ENCODE data around the gene C2orf42.
"Not testable (repeated sequence)": the region's sequence is repeated elsewhere in the genome, so short reads cannot be mapped to it uniquely, and the experiment has no call there.

The C2orf42 gene

DNA sequence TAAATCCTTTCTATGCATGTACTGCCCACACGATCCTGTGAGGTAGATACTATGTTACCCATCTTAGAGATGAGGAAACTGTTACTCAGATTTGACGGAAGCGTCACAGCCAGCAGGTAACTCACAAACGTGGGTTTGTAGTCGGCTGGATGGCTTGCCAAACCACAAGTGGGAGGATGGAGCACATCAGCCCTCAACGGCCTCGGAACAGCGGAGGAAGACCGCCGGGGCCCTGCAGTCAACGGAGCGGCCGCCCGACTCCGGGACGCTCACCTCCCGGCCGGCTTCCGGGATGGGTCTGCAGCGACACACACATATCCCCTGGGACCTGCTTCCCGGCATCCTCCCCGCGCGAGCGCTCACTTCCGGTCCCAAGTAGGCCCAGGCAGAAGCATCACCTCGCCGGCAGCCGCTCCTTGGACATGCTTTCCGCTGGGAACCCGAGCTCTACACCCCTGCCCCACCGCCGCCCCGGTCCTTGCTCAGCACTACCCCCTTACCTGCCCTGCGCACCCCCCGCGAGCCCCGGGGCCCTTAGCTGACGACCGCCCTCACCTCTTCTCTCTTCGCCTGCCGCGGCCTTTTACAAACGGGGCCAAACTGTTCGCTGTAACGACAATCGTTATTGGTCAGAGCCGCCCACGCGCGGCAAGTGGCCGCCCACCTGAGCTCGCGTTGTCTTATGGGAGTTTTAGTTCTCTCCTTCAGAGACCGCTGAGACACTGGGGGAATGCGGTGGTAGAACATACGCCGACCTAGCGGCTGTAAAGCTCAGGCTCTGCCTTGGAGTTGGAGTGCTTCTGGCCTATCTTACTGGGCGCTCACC, at the start of gene C2orf42:
TSS of gene C2orf42 (minus strand) at position 602 of the 826 bp plus-strand sequence. CDS start 9,034 bp downstream, outside the sequence.
- DNase-seq, result peak; percentile 45 to 92

DNA sequence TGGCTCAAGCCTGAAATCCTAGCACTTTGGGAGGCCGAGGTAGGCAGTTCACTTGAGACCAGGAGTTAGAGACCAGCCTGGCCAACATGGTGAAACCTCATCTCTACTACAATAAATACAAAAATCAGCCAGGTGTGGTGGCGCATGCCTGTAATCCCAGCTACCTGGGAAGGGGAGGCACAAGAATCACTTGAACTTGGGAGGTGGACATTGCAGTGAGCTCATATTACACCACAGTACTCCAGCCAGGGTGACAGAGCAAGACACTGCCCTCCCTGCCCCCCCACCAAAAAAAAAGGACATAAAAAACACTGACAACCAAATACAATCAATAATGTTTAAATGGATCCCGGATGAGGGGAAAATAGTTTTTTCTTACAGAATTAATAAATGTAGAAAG, 49.8 kb upstream of the C2orf42 start:
- no peak for DNase-seq

DNA sequence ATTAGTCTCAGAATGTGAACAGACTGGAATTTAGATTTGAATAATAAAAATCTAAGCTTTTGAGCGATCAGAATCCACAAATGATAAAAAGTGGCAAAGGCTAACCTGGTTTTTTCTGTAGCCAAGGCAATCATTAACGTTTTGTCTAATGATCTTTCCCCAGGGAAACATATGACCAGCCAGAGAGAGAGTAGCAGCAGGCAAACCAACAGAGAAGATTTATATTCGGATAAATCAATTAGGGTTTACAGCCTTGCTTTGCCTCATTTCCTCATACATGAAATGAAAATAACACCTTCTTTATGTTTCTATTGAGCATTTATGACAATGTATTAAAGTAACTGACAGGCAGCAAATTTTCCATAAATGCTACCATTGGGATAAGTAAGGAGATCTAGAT, 43.1 kb upstream of the C2orf42 start:
- DNase-seq, result no peak

DNA sequence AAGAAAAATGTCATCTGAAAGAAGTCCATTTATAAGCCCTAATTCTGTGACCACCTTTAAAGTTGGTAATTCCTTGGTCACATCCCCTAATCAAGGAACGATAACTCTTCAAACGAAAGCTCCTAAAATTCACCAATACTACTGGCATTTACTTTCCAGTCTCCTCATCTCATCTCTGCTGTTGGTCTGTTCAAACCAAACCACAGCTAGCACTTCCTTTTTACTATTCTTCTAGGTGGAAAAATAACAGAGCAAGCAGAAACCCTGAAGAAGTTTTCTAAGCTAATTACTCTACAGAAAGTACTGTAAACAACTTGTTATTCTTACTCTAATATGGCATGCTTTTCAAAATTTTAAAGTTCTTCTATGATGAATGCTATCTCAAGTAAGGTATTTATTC, 36.0 kb upstream of the C2orf42 start:
- DNase-seq, result no peak

DNA sequence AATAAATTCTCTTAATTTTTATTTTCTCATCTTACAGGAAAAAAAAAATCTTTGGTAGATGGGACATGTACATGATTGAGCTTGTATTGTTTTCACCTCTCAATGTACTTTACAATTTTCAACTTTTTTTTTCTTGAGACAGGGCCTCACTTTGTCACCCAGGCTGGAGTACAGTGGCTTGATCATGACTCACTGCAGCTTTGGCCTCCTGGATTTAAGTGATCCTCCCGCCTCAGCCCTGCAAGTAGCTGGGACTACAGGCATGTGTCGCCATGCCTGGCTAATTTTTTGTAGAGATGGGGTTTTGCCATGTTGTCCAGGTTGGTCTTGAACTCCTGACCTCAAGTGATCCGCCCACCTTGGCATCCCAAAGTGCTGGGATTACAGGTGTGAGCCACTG, 32.5 kb upstream of the C2orf42 start:
- not testable (repeated sequence) for DNase-seq

DNA sequence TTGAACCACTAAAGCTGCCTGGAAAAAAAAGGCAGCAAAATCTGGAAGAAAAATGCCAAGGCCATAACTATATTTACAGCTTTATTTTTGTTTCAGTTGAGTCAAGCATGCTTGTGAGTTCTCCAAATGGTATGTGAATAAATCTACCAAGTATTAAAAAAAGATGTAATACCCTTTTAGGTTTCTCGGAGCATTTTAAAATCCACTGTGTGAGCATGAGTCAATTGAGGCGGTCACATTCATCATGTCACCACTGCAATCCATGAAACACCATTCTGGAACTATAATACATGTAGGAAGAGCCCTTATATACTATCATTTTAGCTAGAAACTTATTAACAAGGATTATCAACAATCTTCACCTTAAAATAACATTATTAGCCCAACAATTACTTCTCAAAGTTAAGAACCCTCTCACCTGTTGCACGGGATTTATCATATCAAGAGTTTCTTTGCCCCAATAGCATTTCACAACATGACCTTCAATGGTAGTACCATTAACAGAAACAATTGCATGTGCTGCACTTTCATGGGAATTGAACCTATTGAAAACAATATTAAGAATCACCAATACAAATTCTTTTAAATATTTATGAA, 24.2 kb upstream of the C2orf42 start:
- DNase-seq, result no peak

DNA sequence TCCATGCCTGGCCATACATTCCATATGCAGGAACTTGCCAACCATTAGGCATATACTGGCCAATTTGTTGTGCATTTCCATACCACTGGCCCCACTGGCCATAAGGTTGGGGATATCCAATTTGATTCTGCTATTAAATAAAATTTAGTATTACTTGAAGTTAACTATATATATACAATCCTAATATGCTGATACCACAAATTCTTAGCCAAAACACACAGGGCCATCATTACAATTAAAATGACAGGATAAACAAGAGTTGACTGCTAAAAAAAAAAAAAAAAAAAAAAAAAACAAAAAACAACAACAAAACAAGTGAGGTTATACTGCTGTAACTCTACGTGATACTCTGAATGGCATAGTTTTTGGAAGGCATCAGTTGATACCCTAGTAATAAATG, 23.5 kb upstream of the C2orf42 start:
- DNase-seq, result no peak

DNA sequence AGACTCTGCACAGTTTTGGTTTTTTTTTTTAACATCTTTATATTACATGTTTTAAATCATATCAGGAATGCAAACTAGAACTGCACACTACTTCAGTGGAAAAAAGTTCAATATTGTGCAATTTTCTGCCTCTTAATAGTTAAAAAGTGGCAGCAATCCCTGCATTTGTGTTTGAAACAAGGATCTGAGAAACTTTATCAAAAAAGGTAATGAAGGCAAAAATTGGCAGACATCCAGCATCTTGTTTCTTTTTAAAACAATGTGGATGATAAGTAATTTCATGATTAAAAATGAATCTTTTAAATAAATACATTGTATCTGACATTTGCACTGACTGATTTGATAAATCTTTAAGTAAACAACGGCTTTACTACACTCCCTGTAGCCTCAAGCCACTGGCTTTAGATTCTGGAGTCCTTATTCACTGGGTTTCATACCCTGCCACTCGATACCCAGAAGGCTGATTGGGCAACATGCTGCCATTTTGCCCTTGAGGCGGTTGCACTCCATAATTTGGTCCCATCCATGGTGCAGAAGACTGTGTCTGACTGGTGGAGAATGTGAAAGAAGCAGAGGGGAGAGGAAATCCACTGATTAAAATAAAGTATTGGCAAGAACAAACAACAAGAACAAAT, 21.6 kb upstream of the C2orf42 start:
- DNase-seq, result no peak

DNA sequence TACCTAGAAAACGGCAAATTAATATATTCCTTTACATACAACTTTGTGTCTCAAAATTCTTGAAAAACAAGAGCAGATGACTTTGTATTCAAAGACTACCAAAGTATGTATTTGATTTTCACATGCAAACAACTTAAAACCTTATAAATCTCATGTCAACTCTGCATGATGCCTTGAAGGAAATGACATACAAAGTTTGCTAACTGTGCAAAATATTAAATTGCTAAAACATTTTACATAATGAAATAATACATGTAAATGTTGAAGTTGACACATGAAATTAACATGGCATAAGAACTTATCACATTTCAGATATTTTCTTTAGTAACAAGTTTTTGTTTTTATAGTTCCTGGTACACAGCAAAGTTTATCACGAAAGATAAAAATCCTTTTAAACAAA, 20.8 kb upstream of the C2orf42 start:
- DNase-seq, result no peak

DNA sequence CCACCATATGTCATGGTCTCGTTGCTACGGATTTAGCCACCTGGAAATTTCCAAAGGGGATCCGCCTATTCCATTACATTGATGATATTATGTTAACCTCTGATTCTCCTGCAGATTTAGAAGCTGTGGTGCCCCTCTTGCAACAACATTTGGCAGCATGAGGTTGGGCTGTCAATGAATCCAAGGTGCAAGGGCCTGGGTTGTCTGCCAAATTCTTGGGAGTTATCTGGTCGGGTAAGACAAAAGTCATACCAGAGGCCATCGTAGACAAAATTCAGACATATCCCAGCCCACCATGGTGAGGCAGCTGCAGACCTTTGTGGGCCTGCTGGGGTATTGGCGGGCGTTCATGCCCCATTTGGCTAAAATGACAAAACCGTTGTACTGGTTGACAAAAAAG, 13.6 kb upstream of the C2orf42 start:
- no peak for DNase-seq

DNA sequence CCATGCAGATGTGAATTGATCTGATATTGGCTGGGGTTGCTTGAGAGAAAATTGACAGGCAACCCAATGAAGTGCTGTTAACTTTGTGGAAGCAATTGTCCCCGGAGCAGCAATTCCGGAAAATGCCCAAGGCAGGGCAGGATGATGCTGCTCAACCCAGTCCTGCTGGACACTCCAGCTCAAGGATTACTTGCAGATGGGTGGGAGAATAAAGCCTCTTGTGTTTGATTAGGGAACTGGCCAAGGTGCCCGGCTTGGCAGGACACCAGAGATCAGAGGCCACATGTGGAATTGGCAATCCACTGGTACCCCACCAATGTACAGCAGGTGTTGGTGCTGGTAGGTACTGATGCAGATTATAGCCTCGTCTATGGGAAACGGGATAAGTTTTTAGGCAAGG, 12.3 kb upstream of the C2orf42 start:
- DNase-seq, result no peak

DNA sequence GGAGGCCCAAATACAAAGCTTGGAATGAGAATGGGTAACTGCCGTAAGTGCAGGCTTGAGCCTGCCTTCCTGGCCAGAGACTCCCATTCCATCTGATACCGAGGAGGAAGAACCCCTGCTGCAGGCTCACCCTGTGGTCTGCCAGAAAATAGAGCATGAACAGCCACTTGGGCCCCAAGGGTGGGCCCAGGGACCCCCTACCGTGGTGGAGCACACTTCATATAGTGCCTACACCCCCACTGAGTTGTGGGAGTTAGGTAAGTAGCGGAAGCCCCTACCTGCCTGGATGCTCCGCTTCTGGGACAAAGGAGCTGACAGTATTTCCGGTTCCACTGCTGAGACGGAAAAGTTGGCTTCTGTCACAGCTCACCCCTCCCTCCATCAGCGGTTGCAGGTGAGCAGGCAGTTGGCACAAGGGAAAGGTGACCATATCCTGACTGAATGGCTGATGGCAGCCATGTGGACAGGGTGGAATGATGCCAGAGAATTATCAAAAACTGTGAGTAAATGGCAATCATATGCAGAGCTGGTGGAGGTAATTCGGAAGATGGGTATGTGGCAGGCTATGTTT, 11.5 kb upstream of the C2orf42 start:
- DNase-seq, result no peak

DNA sequence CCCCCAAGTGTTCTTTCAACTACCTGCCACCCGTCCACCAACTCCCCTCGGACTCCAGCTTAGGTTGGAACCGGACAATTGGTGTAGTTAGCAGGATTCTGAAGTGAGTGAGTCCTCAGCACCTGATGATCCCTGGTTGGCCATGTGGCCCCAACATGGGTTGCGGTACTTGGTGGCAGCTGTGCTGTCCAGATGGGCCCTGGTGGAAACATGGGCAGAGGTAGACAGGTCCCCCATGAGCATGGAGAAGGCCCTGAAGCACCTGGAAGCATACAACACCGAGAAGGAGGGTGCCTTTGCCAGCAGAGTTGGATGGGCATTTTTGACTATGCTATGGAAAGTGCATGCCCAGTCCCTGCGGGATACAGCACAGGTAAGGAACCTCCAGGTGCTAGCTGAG, 11.0 kb upstream of the C2orf42 start:
- DNase-seq, result no peak

DNA sequence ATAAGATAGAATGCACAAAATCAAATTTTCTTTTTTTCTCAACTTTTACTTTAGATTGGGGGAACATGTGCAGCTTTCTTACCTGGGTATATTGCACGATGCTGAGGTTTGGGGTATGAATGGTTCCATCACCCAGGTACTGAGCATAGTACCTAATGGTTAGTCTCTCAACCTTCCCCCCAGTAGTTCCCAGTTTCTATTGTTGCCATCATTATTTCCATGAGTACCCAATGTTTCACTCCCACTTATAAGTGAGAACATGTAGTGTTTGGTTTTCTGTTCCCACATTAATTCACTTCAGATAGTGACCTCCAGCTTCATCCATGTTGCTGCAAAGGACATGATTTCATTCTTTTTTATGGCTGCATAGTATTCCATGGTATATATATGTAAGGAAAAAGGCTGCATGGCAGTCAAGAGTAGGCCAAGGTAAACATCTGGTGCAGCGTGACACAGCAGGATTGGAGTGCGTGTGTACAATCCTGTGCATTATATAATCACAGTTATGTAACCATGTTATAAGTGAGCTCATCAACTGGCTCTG, 10.5 kb upstream of the C2orf42 start:
- no peak for DNase-seq

DNA sequence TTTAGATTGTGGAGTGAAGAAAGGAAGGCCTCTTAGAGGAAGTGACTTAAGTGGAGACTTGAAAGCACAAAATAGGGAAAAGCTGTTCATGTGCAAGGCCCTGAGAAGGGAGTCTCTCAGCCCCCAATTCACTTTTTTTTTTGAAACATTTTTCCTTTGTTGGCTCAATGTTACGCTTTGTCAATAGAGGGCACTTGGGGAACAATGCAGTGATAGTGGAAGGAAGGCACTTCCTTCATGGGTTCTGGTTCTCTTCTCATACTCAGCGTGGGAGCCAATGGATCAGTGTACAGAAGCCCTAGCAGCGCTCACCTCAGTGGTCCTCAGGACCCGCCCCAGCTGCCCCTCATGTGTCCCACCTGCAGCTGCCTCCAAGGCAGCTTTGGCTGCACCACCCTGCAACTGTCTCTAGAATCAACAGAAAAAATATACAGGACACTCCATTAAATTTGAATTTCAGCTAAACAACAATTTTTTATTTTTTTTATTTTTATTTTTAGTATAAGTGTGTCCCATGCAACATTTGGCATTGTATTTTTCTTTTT, 8.6 kb upstream of the C2orf42 start:
- no peak for DNase-seq

DNA sequence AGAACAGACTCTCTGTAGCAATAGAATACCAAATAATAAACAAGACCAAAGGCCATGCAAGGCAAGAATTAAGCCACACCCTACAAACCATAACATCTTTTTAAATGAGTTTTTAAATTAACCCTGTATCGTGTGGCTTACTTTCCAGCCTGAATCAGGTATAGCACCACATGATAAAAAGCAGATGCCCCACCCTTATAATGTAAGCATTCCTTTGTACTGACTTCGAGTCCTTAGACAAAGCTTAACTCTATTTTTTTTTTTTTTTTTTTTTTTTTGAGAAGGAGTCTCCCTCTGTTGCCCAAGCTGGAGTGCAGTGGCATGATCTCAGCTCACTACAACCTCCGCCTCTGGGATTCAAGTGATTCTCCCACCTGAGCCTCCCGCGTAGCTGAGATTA, 1.7 kb upstream of the C2orf42 start:
- no peak for DNase-seq

DNA sequence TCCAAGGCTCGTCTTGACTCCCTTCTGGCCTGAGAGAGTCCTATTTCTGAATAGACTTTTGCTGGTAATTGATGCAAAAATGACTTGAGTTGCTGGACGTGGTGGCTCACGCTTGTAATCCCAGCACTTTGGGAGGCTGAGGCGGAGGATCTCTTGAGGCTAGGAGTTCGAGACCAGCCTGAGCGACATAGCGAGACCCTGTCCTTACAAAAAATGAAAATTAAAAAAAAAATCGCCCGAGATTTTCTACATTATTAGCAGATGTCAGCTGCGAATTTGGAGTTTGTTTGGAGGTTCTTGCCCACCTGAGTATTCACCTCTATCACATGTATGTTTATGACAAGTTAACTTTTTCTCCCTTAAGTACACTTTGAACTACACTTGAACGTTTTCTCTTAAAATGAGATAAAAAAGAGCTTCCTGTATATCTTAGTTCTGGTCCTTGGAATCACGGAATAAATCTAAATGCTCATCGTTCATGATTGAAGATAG, 471 bp upstream of the C2orf42 start:
- DNase-seq, result no peak

DNA sequence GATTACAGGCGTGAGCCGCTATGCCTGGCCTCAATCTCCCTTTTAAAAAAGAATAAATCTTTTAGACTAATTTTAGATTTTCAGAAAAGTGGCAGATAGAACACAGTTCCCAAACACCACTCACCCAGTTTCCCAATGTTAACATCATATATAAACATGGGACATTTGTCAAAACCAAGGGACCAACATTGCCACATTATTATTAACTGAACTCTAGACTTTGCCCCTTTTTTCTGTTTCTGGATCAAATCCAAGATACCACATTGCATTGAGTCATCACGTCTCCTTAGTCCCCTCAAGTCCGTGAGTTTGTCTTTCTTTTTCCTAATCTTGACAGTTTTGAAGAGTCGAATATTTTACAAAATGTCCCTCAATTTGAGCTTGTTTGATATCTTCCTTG, 2.4 kb downstream of the C2orf42 start:
- DNase-seq, result no peak

DNA sequence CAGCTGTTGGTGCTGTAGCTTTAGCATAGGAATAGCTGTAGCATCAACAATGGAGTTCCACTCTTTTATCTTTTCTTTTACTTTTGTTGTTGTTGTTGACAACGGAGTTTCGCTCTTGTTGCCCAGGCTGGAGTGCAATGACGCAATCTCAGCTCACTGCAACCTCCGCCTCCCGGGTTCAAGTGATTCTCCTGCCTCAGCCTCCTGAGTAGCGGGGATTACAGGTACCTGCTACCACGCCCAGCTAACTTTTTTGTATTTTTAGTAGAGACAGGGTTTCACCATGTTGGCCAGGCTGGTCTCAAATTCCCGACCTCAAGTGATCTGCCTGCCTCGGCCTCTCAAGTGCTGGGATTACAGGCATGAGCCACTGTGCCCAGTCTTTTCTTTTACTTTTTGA, 3.6 kb downstream of the C2orf42 start:
- not testable (repeated sequence) for DNase-seq

DNA sequence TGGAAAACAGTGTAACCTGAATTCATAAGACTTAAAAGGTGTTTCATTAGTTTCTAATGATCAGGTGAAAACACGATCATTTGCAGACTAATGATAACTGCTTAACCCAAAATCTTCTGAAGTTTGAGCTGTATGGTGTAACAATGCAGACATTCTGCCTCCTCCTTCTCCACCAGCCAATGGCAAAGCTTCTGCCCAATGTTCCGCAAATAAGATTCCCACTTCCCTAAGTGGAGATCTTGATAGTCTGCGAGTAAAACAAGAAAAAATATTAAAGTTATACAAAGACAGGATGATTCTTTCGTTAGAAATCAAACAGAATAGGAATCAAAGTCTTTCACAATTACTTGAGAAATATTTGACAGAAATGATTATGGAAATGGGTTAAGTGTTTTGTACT, 8.1 kb downstream of the C2orf42 start:
- no peak for DNase-seq

DNA sequence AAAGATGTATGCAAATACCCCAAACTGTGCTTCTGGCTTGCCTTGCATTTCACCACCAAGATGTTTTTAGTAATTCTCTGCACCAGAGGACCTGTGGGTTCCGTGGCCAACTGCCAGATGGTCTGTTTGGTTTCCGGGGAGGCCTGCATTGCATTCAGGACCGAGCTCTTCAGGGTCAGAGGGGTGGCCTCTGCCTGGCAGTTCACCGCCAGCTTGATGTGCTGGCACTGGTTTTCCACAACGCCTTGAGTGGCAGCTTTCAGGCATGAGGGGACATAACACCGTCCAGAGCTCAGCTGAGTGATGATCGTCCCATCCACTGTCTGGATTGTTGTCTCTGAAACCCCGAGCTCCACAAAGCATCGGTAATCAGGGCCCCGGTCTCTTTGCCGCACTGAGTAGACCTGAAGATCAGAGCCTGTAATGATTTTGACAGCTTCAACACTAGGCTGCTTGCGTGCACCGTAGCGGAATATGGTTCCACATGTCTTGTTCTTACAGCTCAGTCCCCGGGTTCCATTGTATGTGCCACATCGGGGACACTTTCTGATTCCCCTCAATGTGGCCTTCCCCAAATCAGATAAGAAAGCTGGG, 9.4 kb downstream of the C2orf42 start:
- no peak for DNase-seq

DNA sequence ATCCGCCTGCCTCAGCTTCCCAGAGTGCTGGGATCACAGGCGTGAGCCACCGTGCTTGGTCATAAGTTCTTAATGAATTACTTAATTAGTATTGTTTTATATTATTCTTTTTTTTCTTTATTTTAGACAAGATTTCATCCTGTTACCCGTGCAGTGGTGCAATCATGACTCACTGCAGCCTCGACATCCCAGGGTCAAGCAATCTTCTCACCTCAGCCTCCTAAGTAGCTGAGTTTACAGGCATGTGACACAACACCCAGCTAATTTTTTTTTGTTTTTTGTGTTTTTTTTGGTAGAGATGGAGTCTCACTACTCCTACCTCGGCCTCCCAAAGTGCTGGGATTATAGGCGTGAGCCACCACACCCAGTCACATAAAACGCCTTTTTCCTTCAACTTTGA, 17.3 kb downstream of the C2orf42 start:
- DNase-seq, result no peak
